Measurements from ENCODE around the gene LRRC61.

DNA sequence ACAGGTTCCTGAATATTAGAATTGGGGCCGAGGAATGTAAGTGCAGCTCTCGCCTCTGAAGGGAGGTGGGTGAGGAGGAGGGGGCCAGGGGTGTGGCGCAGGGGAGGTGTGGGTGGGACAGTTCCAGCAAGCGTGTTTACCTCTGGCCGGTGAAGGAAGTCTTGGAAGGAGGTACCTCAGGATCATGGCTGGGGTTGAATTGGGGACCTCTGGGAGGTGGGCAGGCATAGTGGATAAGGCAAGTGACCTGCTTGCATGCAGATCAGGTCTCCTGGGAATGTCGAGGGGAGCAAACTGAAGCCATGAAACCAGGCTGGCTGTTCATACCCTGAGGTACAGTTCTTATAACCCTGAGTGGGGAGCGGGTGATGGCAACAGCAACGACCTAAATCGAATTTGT, 57.9 kb downstream of the LRRC61 start:
- TF ChIP-seq POLR2A (IDR thresholded peaks at IDR 0.05) (no peak), EP300 (IDR thresholded peaks at IDR 0.05) (no peak), POLR2AphosphoS5 (IDR thresholded peaks at IDR 0.05) (no peak)
- TF ChIP-seq, protein P1, sequence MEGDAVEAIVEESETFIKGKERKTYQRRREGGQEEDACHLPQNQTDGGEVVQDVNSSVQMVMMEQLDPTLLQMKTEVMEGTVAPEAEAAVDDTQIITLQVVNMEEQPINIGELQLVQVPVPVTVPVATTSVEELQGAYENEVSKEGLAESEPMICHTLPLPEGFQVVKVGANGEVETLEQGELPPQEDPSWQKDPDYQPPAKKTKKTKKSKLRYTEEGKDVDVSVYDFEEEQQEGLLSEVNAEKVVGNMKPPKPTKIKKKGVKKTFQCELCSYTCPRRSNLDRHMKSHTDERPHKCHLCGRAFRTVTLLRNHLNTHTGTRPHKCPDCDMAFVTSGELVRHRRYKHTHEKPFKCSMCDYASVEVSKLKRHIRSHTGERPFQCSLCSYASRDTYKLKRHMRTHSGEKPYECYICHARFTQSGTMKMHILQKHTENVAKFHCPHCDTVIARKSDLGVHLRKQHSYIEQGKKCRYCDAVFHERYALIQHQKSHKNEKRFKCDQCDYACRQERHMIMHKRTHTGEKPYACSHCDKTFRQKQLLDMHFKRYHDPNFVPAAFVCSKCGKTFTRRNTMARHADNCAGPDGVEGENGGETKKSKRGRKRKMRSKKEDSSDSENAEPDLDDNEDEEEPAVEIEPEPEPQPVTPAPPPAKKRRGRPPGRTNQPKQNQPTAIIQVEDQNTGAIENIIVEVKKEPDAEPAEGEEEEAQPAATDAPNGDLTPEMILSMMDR (IDR thresholded peaks at IDR 0.05): no peak

All from gastroesophageal sphincter (tissue), 3 donors.